ENCODE data around the gene EPHA8. TPM values are rescaled to one million over a fixed set of nuclear protein-coding genes. Genes with fewer than 3 reads are reported as not detected.

Gene EPHA8
- total and polyA plus RNA-seq, 3 donors from 2014 or later: 2.3 to 6.0 (median 5.2) TPM

DNA sequence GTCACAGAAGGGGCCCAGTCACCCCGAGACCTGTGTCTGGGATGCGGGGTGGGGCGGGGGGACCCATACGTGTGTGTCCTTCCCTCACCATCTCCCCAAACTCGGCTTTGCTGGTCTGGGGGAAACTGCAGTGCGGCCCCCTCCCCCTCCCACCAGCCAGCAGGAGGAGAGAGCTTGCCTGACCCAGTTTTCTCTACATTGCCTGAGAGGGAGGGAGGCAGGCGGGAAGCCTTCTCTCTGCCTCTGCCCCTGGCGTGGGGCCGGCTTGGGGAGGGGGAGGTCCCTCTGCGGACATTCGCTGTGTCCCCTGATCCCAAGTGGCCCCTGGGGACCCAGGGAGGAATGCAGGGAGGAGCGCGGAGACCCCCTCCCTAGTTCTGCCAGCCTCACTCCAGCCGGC, 3.9 kb downstream of the EPHA8 start:
- no peak overlapping the region for H3K4me3 ChIP-seq
- no peak overlapping the region for H3K27ac ChIP-seq
- TF ChIP-seq POLR2A (IDR thresholded peaks at IDR 0.05): no peak
- TF ChIP-seq, protein P1, sequence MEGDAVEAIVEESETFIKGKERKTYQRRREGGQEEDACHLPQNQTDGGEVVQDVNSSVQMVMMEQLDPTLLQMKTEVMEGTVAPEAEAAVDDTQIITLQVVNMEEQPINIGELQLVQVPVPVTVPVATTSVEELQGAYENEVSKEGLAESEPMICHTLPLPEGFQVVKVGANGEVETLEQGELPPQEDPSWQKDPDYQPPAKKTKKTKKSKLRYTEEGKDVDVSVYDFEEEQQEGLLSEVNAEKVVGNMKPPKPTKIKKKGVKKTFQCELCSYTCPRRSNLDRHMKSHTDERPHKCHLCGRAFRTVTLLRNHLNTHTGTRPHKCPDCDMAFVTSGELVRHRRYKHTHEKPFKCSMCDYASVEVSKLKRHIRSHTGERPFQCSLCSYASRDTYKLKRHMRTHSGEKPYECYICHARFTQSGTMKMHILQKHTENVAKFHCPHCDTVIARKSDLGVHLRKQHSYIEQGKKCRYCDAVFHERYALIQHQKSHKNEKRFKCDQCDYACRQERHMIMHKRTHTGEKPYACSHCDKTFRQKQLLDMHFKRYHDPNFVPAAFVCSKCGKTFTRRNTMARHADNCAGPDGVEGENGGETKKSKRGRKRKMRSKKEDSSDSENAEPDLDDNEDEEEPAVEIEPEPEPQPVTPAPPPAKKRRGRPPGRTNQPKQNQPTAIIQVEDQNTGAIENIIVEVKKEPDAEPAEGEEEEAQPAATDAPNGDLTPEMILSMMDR (IDR thresholded peaks at IDR 0.05): no peak
- no peaks in the 10 kb centered on the region for H3K27me3 ChIP-seq
- no peak for DNase-seq
- no peaks in the 10 kb centered on the region for H3K9me3 ChIP-seq
- intact Hi-C loops (cut with DNase I; ENCODE audit: low total_unique reads): no loop called here
- 63% methylated on average over 14 of the region's 14 CpGs; no CpG with 5 or more reads in 1 of the 2 donors for WGBS, 2 donors
- H3K36me3 ChIP-seq (ENCODE audit: low read depth, missing control alignments): no peaks in the 10 kb centered on the region
- no peaks in the 10 kb centered on the region for H3K4me1 ChIP-seq

DNA sequence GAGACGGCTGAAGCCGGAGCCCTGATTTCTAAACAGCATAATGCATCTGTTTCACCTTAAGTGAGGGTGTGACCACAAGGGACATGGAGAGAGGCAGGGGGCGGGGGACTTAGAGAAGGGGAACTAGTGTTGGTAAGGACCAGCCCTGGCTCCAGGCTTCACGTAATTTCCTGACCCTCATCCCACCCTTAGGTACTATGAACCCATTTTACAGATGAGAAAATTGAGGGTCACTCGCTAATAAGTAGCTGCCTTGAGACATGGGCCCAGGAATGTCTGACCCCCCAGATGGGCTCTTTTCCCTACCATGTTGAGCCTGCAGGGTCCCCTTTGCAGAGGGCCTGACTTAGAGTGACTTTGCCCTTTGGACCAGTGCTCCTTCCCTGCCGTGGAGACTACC, 4.7 kb downstream of the EPHA8 start:
- Histone ChIP-seq H3K36me3 (ENCODE audit: low read depth, missing control alignments) (no peaks in the 10 kb centered on the region), H3K4me3 (no peak overlapping the region), H3K4me1 (no peaks in the 10 kb centered on the region), H3K27ac (no peak overlapping the region), H3K9me3 (no peaks in the 10 kb centered on the region), H3K27me3 (no peaks in the 10 kb centered on the region)
- 87 to 88% methylated on average over 5 to 6 of the region's 6 CpGs for WGBS, 2 donors
- DNase-seq: no peak
- TF ChIP-seq, protein P1 (IDR thresholded peaks at IDR 0.05): no peak
- no peak for TF ChIP-seq POLR2A (IDR thresholded peaks at IDR 0.05)
- intact Hi-C loops (cut with DNase I; ENCODE audit: low total_unique reads): no loop called here

DNA sequence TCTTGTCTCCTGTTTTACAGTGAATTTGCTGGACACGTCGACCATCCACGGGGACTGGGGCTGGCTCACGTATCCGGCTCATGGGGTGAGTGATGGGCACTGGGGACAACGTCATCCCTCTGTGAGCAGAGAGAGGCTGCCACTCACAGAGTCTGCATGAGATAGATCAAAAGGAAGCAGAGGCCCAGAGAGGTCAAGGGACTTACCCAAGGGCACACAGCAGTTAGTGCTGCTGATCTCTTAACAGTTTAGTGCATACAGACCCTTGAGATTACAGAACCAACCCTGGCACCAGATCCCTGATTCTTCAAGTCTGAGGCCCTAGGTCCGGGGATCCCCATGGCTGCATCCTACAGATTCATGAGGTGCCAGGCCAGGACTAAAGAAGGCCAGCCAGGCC, 6.0 kb downstream of the EPHA8 start:
- WGBS, 2 donors: 86 to 94% methylated on average over 6 to 7 of the region's 7 CpGs
- H3K36me3 ChIP-seq (ENCODE audit: low read depth, missing control alignments): no peaks in the 10 kb centered on the region
- no peak for TF ChIP-seq POLR2A (IDR thresholded peaks at IDR 0.05)
- TF ChIP-seq, protein P1 (IDR thresholded peaks at IDR 0.05): no peak
- H3K4me3 ChIP-seq: no peak overlapping the region
- intact Hi-C loops (cut with DNase I; ENCODE audit: low total_unique reads): no loop called here
- DNase-seq: no peak
- no peaks in the 10 kb centered on the region for H3K27me3 ChIP-seq
- H3K9me3 ChIP-seq: no peaks in the 10 kb centered on the region
- H3K4me1 ChIP-seq: no peaks in the 10 kb centered on the region
- H3K27ac ChIP-seq: no peak overlapping the region

DNA sequence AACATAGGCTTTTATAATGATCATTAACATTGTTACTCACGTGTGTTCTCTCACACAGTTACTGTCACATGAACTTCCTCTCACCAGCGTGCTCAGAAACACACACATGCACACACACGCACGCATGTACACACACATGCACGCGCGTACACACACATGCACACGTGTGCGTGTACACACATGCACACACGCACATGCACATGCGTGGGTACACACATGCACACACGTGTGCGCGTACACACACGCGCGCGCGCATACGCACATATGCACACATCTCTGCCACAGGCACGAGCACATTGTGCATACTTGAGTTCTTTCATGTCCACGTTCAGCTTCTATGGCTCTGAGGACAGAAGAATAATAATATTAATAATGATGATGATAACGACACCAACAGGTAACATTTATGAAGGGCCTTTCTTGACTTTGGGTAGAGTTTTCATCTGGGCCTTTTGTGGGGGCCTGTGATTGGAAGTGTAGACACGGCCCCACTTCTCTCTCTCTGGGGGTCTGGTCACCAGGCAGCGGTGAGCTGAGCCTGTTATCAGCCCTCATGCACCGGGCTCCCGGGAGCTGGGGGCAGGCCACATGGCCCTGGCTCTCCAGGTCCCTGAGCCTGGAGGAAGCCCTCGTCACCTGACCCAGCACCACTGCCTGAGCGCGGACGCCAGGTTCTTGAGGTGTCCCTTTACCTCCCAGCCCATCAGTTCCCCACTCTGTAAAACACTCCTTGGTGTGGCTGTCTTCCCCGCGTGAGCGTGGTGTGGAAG, 7.0 kb downstream of the EPHA8 start:
- H3K4me1 ChIP-seq: no peaks in the 10 kb centered on the region
- TF ChIP-seq POLR2A (IDR thresholded peaks at IDR 0.05): no peak
- TF ChIP-seq, protein P1 (IDR thresholded peaks at IDR 0.05): no peak
- no peak overlapping the region for H3K4me3 ChIP-seq
- H3K27me3 ChIP-seq: no peaks in the 10 kb centered on the region
- no peak for DNase-seq
- no peaks in the 10 kb centered on the region for H3K36me3 ChIP-seq (ENCODE audit: low read depth, missing control alignments)
- no peak overlapping the region for H3K27ac ChIP-seq
- intact Hi-C loops (cut with DNase I; ENCODE audit: low total_unique reads): no loop called here
- 82 to 85% methylated on average over 34 of the region's 34 CpGs for WGBS, 2 donors
- no peaks in the 10 kb centered on the region for H3K9me3 ChIP-seq

DNA sequence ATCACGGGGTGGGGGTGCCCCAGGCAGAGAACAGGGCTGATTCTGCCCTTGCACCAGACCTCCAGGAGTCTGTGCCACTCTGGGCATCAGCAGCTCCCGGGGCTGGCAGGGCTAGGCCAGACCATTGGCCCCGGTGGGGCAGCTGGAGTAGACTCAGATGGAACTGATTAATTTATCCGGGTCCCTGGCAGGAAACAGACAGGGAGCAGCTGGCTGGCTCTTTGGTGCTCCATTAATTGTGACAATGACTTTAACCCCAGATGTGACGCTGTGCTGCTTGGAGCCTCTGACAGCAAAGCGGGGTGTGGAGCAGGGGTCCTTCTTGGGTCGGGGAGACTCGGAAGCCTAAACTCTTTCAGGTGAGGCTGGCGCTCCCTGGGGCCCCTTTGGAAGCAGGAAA, 9.5 kb downstream of the EPHA8 start:
- DNase-seq: no peak
- 71 to 100% methylated on average over 4 to 9 of the region's 9 CpGs for WGBS, 2 donors
- Histone ChIP-seq H3K36me3 (ENCODE audit: low read depth, missing control alignments) (no peaks in the 10 kb centered on the region), H3K27me3 (no peaks in the 10 kb centered on the region), H3K4me1 (no peaks in the 10 kb centered on the region), H3K9me3 (no peaks in the 10 kb centered on the region), H3K27ac (no peak overlapping the region), H3K4me3 (no peak overlapping the region)
- TF ChIP-seq POLR2A (IDR thresholded peaks at IDR 0.05): no peak
- TF ChIP-seq, protein P1 (IDR thresholded peaks at IDR 0.05): no peak
- intact Hi-C loops (cut with DNase I; ENCODE audit: low total_unique reads): no loop called here

All from testis (tissue), 3 donors.